Activated CD8-positive, alpha-beta memory T cell treated with anti-CD3 and anti-CD28 coated beads for 36 hours (primary cell): Measurements from ENCODE around the gene RUFY3. TPM values are rescaled to one million over a fixed set of nuclear protein-coding genes. Genes with fewer than 3 reads are reported as not detected.
"Not testable (repeated sequence)": the region's sequence is repeated elsewhere in the genome, so short reads cannot be mapped to it uniquely, and the experiment has no call there.

Source experiments
- CTCF ChIA-PET: fragments of 350-600 bp; sonication (Branson Sonifier 250); formaldehyde crosslinking; loops from one replicate; lab custom pipeline; 2021; ENCODE audit warnings: antibody characterized with exemption; lab: Charles Lee
- POLR2A ChIA-PET: fragments of 350-600 bp; sonication (Branson Sonifier 250); formaldehyde crosslinking; loops from one replicate; lab custom pipeline; 2021; ENCODE audit warnings: antibody characterized with exemption; lab: Charles Lee
- total RNA-seq, 2 experiments: library from RNA; stranded (reverse); gene quantifications; one replicate each; pipeline ENCODE4 v1.2.3, GENCODE V29; 2021

RUFY3 gene
- total RNA-seq, 2 experiments from 2014 or later = 12.1 to 13.6 TPM

- ChIA-PET POLR2A (no interaction called here), CTCF (interaction anchor here (0.6 to 1.4 kb wide), 2 partner anchors 12 to 34 kb away, joined by 3 to 4 read pairs; partner anchors contain the start of gene UTP3)
These were observed 531 bp downstream of the RUFY3 start for GRCh38 chr4:70722199-70722791.

- POLR2A ChIA-PET = no interaction called here
- CTCF ChIA-PET = interaction anchor here (0.7 kb wide), 1 partner anchor 8 kb away, joined by 3 read pairs; no protein-coding TSS in a partner anchor
These were observed 2.7 kb downstream of the RUFY3 start for GRCh38 chr4:70724463-70724862.

GRCh38 chr4:70725633-70726032 is 3.9 kb downstream of the RUFY3 start:
- ChIA-PET POLR2A (no interaction called here), CTCF (no interaction called here)

- CTCF ChIA-PET, POLR2A ChIA-PET: not testable (repeated sequence)
These were observed 4.8 kb downstream of the RUFY3 start for GRCh38 chr4:70726515-70726914.

GRCh38 chr4:70728091-70728490 is 6.3 kb downstream of the RUFY3 start:
- POLR2A ChIA-PET = no interaction called here
- CTCF ChIA-PET = no interaction called here

GRCh38 chr4:70732878-70733277 is 11.1 kb downstream of the RUFY3 start:
- POLR2A ChIA-PET = not testable (repeated sequence)
- CTCF ChIA-PET = interaction anchor here (0.7 to 0.9 kb wide), 2 partner anchors 8 to 431 kb away, joined by 3 to 4 read pairs; no protein-coding TSS in a partner anchor

- POLR2A ChIA-PET = interaction anchor here (0.8 to 1.1 kb wide), 3 partner anchors 45 to 104 kb away, joined by 4 to 5 read pairs (median 5); partner anchors contain the start of genes GRSF1 and UTP3
- CTCF ChIA-PET = interaction anchor here (0.7 to 1.3 kb wide), 3 partner anchors 21 to 30 kb away, joined by 4 read pairs; no protein-coding TSS in a partner anchor
These were observed 12.6 kb downstream of the RUFY3 start for GRCh38 chr4:70734168-70734954.

GRCh38 chr4:70734971-70735370 is 13.2 kb downstream of the RUFY3 start:
- POLR2A ChIA-PET = interaction anchor here (0.9 to 1.1 kb wide), 3 partner anchors 29 to 104 kb away, joined by 4 to 5 read pairs (median 5); partner anchors contain the start of genes GRSF1 and UTP3
- CTCF ChIA-PET = interaction anchor here (1.3 kb wide), 1 partner anchor 29 kb away, joined by 4 read pairs; no protein-coding TSS in a partner anchor

- POLR2A ChIA-PET = interaction anchor here (0.9 to 1.1 kb wide), 2 partner anchors 30 to 103 kb away, joined by 4 to 5 read pairs; partner anchors contain the start of gene GRSF1
These were observed 14.2 kb downstream of the RUFY3 start for GRCh38 chr4:70735915-70736314.

GRCh38 chr4:70737006-70737405 is 15.2 kb downstream of the RUFY3 start:
- ChIA-PET CTCF (interaction anchor here (0.7 to 1.3 kb wide), 3 partner anchors 33 to 85 kb away, joined by 3 read pairs; no protein-coding TSS in a partner anchor), POLR2A (interaction anchor here (1.3 kb wide), 1 partner anchor 32 kb away, joined by 3 read pairs; no protein-coding TSS in a partner anchor)

More at GRCh38 chr4:70735915-70736314, 14.2 kb downstream of the RUFY3 start:
- CTCF ChIA-PET = not testable (repeated sequence)

- ChIA-PET CTCF (interaction anchor here (0.7 to 1.3 kb wide), 2 partner anchors 34 to 86 kb away, joined by 3 read pairs; no protein-coding TSS in a partner anchor), POLR2A (interaction anchor here (1.3 kb wide), 1 partner anchor 32 kb away, joined by 3 read pairs; no protein-coding TSS in a partner anchor)
These were observed 15.6 kb downstream of the RUFY3 start for GRCh38 chr4:70737409-70737808.

GRCh38 chr4:70739496-70740337 is 18.0 kb downstream of the RUFY3 start:
- POLR2A ChIA-PET = interaction anchor here (0.6 to 1.2 kb wide), 2 partner anchors 52 to 99 kb away, joined by 3 to 4 read pairs; no protein-coding TSS in a partner anchor
- CTCF ChIA-PET = no interaction called here

- ChIA-PET CTCF (interaction anchor here (0.6 kb wide), 1 partner anchor 185 kb away, joined by 3 read pairs; no protein-coding TSS in a partner anchor), POLR2A (no interaction called here)
These were observed 20.3 kb downstream of the RUFY3 start for GRCh38 chr4:70741867-70742658.

- ChIA-PET POLR2A (no interaction called here), CTCF (no interaction called here)
These were observed 22.0 kb downstream of the RUFY3 start for GRCh38 chr4:70743731-70744130.

GRCh38 chr4:70746179-70746839 is 24.5 kb downstream of the RUFY3 start:
- POLR2A ChIA-PET = no interaction called here
- CTCF ChIA-PET = interaction anchor here (0.6 kb wide), 1 partner anchor 42 kb away, joined by 3 read pairs; no protein-coding TSS in a partner anchor

- CTCF ChIA-PET = no interaction called here
- POLR2A ChIA-PET = no interaction called here
These were observed 26.1 kb downstream of the RUFY3 start for GRCh38 chr4:70747874-70748273.

GRCh38 chr4:70749313-70749712 is 27.5 kb downstream of the RUFY3 start:
- POLR2A ChIA-PET = interaction anchor here (0.7 kb wide), 2 partner anchors 28 to 37 kb away, joined by 3 read pairs; partner anchors contain the start of gene RUFY3
- CTCF ChIA-PET = interaction anchor here (1.1 kb wide), 1 partner anchor 89 kb away, joined by 3 read pairs; no protein-coding TSS in a partner anchor
